GM23248 (cell line): ENCODE results near the gene OLA1. TPM values are rescaled to one million over a fixed set of nuclear protein-coding genes. Genes with fewer than 3 reads are reported as not detected.
A peak's percentile ranks its signal among the peaks of the same experiment; 100 is the strongest.

Experiments used
- DNase-seq: peaks from one replicate; pipeline ENCODE4 v3.0.0-alpha.2; 2015
- H2AFZ ChIP-seq: fragments of 200-600 bp; sonication (generic); 2 replicates; pipeline ENCODE4 v1.6.1; 2016; ENCODE audit warnings: antibody characterized with exemption
- H3F3A ChIP-seq: fragments of 200-600 bp; sonication (generic); 2 replicates; pipeline ENCODE4 v1.6.1; 2016; ENCODE audit warnings: mild to moderate bottlenecking, antibody characterized with exemption, mixed run types; ENCODE audit not compliant: insufficient read depth
- H3K27ac ChIP-seq: fragments of 200-600 bp; sonication (generic); 2 replicates; pipeline ENCODE4 v1.5.1; 2016; ENCODE audit warnings: mild to moderate bottlenecking
- H3K27me3 ChIP-seq: fragments of 200-600 bp; sonication (generic); replicated peaks from 2 replicates; pipeline ENCODE4 v1.6.1; 2016; ENCODE audit warnings: mild to moderate bottlenecking; ENCODE audit not compliant: insufficient read depth
- H3K36me3 ChIP-seq: fragments of 200-600 bp; sonication (generic); 2 replicates; pipeline ENCODE4 v1.6.1; 2016; ENCODE audit warnings: low read depth, mild to moderate bottlenecking
- H3K4me1 ChIP-seq: fragments of 200-600 bp; sonication (generic); 2 replicates; pipeline ENCODE4 v1.6.1; 2016; ENCODE audit warnings: mild to moderate bottlenecking; ENCODE audit not compliant: insufficient read depth
- H3K4me2 ChIP-seq: fragments of 200-600 bp; sonication (generic); one replicate; pipeline ENCODE4 v1.6.1; 2016; ENCODE audit warnings: mild to moderate bottlenecking; ENCODE audit not compliant: unreplicated experiment
- H3K4me3 ChIP-seq: fragments of 200-600 bp; sonication (generic); 2 replicates; pipeline ENCODE4 v1.5.1; 2016; ENCODE audit warnings: mild to moderate bottlenecking
- H3K79me2 ChIP-seq: fragments of 200-600 bp; sonication (generic); 2 replicates; pipeline ENCODE4 v1.6.1; 2016; ENCODE audit warnings: mild to moderate bottlenecking; ENCODE audit not compliant: insufficient read depth
- H3K9ac ChIP-seq: fragments of 200-600 bp; sonication (generic); 2 replicates; pipeline ENCODE4 v1.6.1; 2016; ENCODE audit warnings: mild to moderate bottlenecking
- H3K9me2 ChIP-seq: fragments of 200-600 bp; sonication (generic); 2 replicates; pipeline ENCODE4 v1.6.1; 2016; ENCODE audit warnings: mixed run types, mild to moderate bottlenecking, moderate library complexity; ENCODE audit not compliant: insufficient read depth
- H3K9me3 ChIP-seq: fragments of 200-600 bp; sonication (generic); one replicate; pipeline ENCODE4 v1.6.1; 2017; ENCODE audit warnings: low read depth
- H4K20me1 ChIP-seq: fragments of 200-600 bp; sonication (generic); 2 replicates; pipeline ENCODE4 v1.6.0; 2016; ENCODE audit not compliant: insufficient read depth
- EZH2 ChIP-seq: fragments of 200-600 bp; sonication (generic); IDR thresholded peaks from 2 replicates; pipeline ENCODE4 v1.6.1; 2018; ENCODE audit warnings: antibody characterized with exemption, mild to moderate bottlenecking; ENCODE audit not compliant: insufficient read depth, poor library complexity, severe bottlenecking
- EZH2phosphoT487 ChIP-seq: fragments of 200-600 bp; sonication (generic); IDR thresholded peaks from 2 replicates; pipeline ENCODE4 v1.6.1; 2018; ENCODE audit warnings: antibody characterized with exemption, moderate library complexity, mild to moderate bottlenecking, low read depth; ENCODE audit not compliant: insufficient read depth
- WGBS, 2 experiments: methylation state at CpG; one replicate each; pipeline ENCODE4 v1.1.6; 2015 to 2017; ENCODE audit warnings: low lambda C conversion rate in 2 of 2, low coverage in 1 of 2; ENCODE audit errors: missing lambda C conversion rate in 2 of 2; 5-methylcytosine and 5-hydroxymethylcytosine counted together
- in situ Hi-C: fragments of 300-500 bp; cut with MboI; formaldehyde crosslinking; loops from 2 replicates; pipeline ENCODE4 v1.15.0; 2020
- polyA plus RNA-seq: library from polyadenylated mRNA; unstranded; fragments of >200 nt; fragmentation: Nextera tagmentation; extraction: Ambion mirVana; gene quantifications from 2 replicates; pipeline ENCODE4 v1.2.1, GENCODE V29; 2016
- total RNA-seq: library from RNA; depleted of rRNA; stranded (reverse); fragments of >200 nt; shearing (Covaris generic); gene quantifications from 2 replicates; pipeline ENCODE4 v1.2.3, GENCODE V29; 2014

Gene OLA1
- total and polyA plus RNA-seq, 2 experiments from 2014 or later, result 64.3 to 114 TPM

GRCh38 chr2:174085781-174086180 is 162.6 kb downstream of the OLA1 start:
- Histone ChIP-seq H3F3A (no peaks in the 10 kb centered on the region), H3K9me2 (no peaks in the 10 kb centered on the region), H3K4me3 (no peak overlapping the region), H2AFZ (no peak overlapping the region), H3K9me3 (no peaks in the 10 kb centered on the region), H3K36me3 (no peaks in the 10 kb centered on the region), H3K4me1 (no peaks in the 10 kb centered on the region), H3K9ac (no peak overlapping the region), H4K20me1 (no peaks in the 10 kb centered on the region), H3K79me2 (no peaks in the 10 kb centered on the region), H3K27ac (no peak overlapping the region), H3K27me3 (no peaks in the 10 kb centered on the region), H3K4me2 (no peak overlapping the region)
- no peak for DNase-seq
- 85 to 100% methylated on average over 1 of the region's 1 CpG for WGBS, 2 experiments
- TF ChIP-seq EZH2, result no peak
- no peak for TF ChIP-seq EZH2phosphoT487
- in situ Hi-C loops, result no loop called here

GRCh38 chr2:174083843-174084458 is 164.4 kb downstream of the OLA1 start:
- TF ChIP-seq EZH2 (no peak), EZH2phosphoT487 (no peak)
- Histone ChIP-seq H2AFZ (no peak overlapping the region), H3K9ac (no peak overlapping the region), H3K4me1 (no peaks in the 10 kb centered on the region), H3K27me3 (no peaks in the 10 kb centered on the region), H3K4me3 (no peak overlapping the region), H3K9me3 (no peaks in the 10 kb centered on the region), H4K20me1 (no peaks in the 10 kb centered on the region), H3K27ac (no peak overlapping the region), H3K4me2 (no peak overlapping the region), H3K79me2 (no peaks in the 10 kb centered on the region), H3K36me3 (no peaks in the 10 kb centered on the region), H3K9me2 (no peaks in the 10 kb centered on the region), H3F3A (0 out of 2 replicates have a peak, but pooled peaks cover 6% of the 10 kb centered on the region)
- WGBS, 2 experiments, result 80% methylated on average over 3 of the region's 3 CpGs
- no peak for DNase-seq
- in situ Hi-C loops, result no loop called here

GRCh38 chr2:174080672-174081121 is 167.6 kb downstream of the OLA1 start:
- in situ Hi-C loops, result no loop called here
- no peak overlapping the region for H3K9ac ChIP-seq

GRCh38 chr2:174078275-174078674 is 170.1 kb downstream of the OLA1 start:
- 0 out of 2 replicates have a peak, but pooled peaks cover 7% of the 10 kb centered on the region for H3F3A ChIP-seq
- no peaks in the 10 kb centered on the region for H3K79me2 ChIP-seq
- peak; percentile 45 for DNase-seq
- H3K9me2 ChIP-seq, result no peaks in the 10 kb centered on the region
- H3K9ac ChIP-seq, result no peak overlapping the region
- H3K4me3 ChIP-seq, result no peak overlapping the region
- H3K4me2 ChIP-seq, result no peak overlapping the region
- in situ Hi-C loops, result no loop called here
- no peaks in the 10 kb centered on the region for H3K4me1 ChIP-seq
- H2AFZ ChIP-seq, result no peak overlapping the region
- no peak overlapping the region for H3K27ac ChIP-seq
- H3K9me3 ChIP-seq, result no peaks in the 10 kb centered on the region
- H4K20me1 ChIP-seq, result no peaks in the 10 kb centered on the region
- H3K36me3 ChIP-seq, result 0 out of 2 replicates have a peak, but pooled peaks cover 2% of the 10 kb centered on the region
- TF ChIP-seq EZH2phosphoT487 (no peak), EZH2 (no peak)
- no peaks in the 10 kb centered on the region for H3K27me3 ChIP-seq

More at GRCh38 chr2:174080672-174081121, 167.6 kb downstream of the OLA1 start:
- H3K79me2 ChIP-seq, result no peaks in the 10 kb centered on the region
- 95% methylated on average over 6 of the region's 6 CpGs for whole genome bisulfite sequencing, 2 experiments
- no peaks in the 10 kb centered on the region for H3K4me1 ChIP-seq
- H3K9me3 ChIP-seq, result no peaks in the 10 kb centered on the region
- H4K20me1 ChIP-seq, result no peaks in the 10 kb centered on the region
- H3K4me3 ChIP-seq, result no peak overlapping the region
- H3K4me2 ChIP-seq, result no peak overlapping the region
- H3F3A ChIP-seq, result 0 out of 2 replicates have a peak, but pooled peaks cover 7% of the 10 kb centered on the region
- no peak overlapping the region for H3K27ac ChIP-seq
- no peak for DNase-seq
- no peaks in the 10 kb centered on the region for H3K36me3 ChIP-seq
- no peaks in the 10 kb centered on the region for H3K9me2 ChIP-seq
- H3K27me3 ChIP-seq, result no peaks in the 10 kb centered on the region
- no peak overlapping the region for H2AFZ ChIP-seq
- no peak for TF ChIP-seq EZH2
- no peak for TF ChIP-seq EZH2phosphoT487
